ENCODE data around the gene MAP6.
"Not testable (repeated sequence)": the region's sequence is repeated elsewhere in the genome, so short reads cannot be mapped to it uniquely, and the experiment has no call there.

The MAP6 gene

GRCh38 chr11:75668451-75669297, at the start of gene MAP6:
Gene MAP6 (minus strand): TSS chr11:75669038. CDS start chr11:75668369, 669 bp downstream.
- peak; percentile 42 for DNase-seq (ENCODE audit: low read depth)

DNA sequence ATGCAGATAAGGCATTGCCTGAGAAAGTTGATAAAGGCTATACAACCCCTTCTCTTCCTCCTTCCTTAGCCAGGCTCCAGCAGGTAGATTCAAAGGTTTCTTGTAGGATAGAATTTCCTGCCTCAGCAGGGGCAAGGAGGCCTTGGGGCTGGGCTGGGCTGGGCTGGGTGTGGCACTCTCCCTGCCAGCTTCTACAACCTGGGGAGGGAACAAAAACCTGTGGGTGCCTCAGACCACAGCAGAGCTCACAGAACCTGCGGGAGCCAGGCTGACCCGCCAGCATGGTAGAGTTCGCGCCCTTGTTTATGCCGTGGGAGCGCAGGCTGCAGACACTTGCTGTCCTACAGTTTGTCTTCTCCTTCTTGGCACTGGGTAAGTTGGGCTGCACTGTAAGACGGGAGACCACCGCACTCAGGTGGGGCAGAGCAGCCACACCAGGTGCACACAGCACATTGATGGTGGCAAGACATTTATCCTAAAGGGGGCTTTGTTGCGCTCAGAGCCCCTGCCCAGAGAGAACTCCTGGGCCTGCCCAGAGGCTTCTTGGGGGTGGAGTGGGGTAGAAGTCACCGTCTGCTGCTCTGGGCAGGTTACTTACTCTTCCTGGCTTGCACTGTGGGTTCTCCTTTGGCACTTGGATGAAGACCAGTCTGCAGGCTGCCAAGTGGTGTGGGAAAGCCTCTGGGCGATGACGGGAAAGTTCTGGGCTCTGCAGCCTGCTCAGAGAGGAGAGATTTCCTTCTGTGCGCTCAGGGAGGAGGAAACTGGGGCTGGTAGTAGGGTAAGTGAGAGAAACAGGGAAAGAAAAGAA, 49.0 kb upstream of the MAP6 start, which contains the start of gene MOGAT2:
TSS of gene MOGAT2 (plus strand) at position 231 of the 811 bp plus-strand sequence. CDS start at position 282, 51 bp downstream.
- no peak for DNase-seq (ENCODE audit: low read depth)

DNA sequence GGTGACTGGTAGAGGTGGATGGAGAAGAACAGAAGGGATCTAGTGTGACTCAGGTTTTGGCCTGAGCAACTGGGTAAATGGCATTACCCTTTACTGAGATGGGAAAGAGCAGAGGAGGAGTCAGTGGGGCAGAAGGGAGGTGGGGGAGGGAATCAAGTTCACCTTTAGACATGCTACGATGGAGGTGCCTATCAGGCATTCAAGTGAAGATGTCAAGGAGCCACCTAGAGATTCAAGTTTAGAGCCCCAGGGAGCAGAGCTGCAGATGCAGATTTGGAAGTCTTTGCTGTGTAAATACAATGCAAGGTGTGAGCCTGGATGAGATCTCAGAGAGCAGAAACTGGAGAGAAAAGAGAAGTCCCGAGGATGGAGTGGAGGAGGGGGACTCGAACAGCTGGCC, 47.8 kb upstream of the MAP6 start:
- DNase-seq (ENCODE audit: low read depth), result no peak

DNA sequence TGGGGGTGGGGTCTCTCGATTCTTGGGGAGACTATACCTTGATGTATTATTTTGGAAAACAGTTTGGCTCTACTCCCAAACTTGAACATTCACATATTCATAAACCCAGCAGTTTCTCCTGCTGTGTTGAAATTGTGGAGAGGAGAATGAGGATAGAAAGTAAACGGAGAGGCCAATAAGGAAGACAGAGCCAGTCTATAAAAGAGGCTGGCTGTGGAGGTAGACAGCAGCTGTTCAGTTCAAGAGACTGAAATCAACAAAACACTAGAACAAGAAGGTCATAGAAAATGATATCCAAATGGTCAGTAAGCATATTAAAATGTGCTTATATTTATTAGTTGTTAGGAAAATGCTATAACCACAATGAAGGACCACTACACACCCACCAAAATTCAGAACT, 46.9 kb upstream of the MAP6 start:
- no peak for DNase-seq (ENCODE audit: low read depth)

- DNase-seq (ENCODE audit: low read depth), result no peak
Measured at GRCh38 chr11:75714211-75714610, 45.4 kb upstream of the MAP6 start.

GRCh38 chr11:75706260-75706729, 37.5 kb upstream of the MAP6 start:
- DNase-seq (ENCODE audit: low read depth), result peak; percentile 76

DNA sequence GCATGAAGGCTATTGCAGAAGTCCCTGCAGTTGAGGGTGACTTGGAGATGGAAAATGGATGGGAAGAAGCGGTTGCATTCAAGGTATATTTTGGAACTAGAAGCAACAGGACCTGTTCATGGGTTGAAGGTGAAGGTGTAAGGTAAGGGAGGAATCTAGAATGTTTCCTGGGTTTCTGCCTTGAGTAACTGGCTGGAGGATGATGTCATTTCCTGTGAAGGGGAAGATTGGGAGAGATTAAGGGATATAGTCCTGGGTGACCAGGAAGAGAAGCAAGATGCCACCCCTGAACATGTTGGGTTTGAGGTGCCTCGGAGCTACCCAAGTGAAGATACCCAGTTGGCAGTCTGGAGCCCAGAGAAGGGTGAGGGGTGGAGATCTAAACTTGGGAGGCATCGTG, 36.7 kb upstream of the MAP6 start:
- DNase-seq (ENCODE audit: low read depth), result peak; percentile 6

GRCh38 chr11:75703695-75704237, 34.9 kb upstream of the MAP6 start:
- DNase-seq (ENCODE audit: low read depth), result no peak

- no peak for DNase-seq (ENCODE audit: low read depth)
Measured at GRCh38 chr11:75700940-75701339, 32.1 kb upstream of the MAP6 start.

- DNase-seq (ENCODE audit: low read depth), result no peak
Measured at GRCh38 chr11:75697906-75698581, 29.2 kb upstream of the MAP6 start.

- no peak for DNase-seq (ENCODE audit: low read depth)
Measured at GRCh38 chr11:75691804-75692203, 23.0 kb upstream of the MAP6 start.

DNA sequence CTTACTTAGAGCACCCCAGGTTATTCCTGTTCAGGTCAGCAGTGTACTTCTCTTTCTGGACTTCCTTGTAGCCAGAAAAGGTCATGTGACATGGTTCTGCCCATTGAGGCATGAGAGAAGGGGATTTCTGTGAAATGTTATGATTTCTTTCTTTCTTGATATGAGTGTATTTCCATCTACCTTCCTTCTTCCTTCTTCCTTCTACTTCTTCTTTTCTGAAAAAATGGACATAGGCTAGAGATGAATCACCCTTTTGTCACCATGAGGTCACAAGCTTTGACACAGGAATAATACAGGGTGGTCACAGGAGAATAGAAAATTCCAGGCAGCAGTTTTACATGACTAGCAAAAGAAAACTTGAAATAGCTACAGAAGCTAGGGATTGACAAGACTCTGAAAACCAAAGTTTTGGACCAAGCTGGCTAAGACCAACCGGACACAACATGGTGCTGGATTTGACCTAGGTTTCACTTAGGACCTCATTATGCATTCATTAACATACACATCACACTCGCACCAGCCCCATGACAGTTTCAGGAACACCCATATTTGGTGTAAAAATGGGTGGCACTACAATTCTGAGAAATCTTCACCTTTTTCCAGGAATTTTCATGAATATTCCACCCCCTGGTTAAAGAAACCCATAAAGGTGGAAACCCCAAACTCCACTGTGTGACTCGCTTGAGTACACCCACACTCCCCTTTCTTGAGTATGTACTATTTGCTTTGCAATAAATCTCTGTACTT, 21.2 kb upstream of the MAP6 start:
- peak; percentile 19 for DNase-seq (ENCODE audit: low read depth)

GRCh38 chr11:75683856-75684255, 15.0 kb upstream of the MAP6 start:
- not testable (repeated sequence) for DNase-seq (ENCODE audit: low read depth)

- DNase-seq (ENCODE audit: low read depth), result no peak
Measured at GRCh38 chr11:75679566-75679965, 10.7 kb upstream of the MAP6 start.

GRCh38 chr11:75678620-75679259, 9.9 kb upstream of the MAP6 start:
- DNase-seq (ENCODE audit: low read depth), result no peak

GRCh38 chr11:75677909-75678308, 9.1 kb upstream of the MAP6 start:
- no peak for DNase-seq (ENCODE audit: low read depth)

- no peak for DNase-seq (ENCODE audit: low read depth)
Measured at GRCh38 chr11:75677275-75677674, 8.4 kb upstream of the MAP6 start.

DNA sequence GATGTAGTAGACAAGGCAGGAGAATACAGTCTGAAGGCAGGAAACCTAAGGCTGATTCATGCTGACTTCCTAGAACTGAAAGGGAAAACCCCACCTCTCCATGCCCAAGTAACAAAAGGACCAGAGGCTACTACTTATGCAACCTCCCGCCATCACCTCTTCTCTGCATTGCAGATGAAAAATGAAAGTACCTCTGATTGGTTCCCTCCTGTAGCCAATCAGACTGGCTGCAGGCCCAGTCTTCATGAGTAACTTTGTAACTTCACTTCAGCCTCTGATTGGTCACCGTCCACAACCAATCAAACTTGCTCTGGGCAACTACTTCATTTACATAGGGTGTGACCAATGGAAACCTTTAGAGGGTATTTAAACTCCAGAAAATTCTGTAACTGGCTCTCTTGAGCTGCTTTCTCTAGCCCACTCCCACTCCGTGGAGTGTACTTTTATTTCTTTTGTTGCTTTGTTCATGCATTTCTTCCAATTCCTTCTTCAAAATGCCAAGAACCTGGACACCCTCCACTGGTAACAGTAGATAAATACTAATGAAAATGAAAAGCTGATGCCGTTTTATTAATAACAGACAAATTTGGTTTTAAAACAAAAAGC, 5.2 kb upstream of the MAP6 start:
- DNase-seq (ENCODE audit: low read depth), result peak; percentile 73

DNA sequence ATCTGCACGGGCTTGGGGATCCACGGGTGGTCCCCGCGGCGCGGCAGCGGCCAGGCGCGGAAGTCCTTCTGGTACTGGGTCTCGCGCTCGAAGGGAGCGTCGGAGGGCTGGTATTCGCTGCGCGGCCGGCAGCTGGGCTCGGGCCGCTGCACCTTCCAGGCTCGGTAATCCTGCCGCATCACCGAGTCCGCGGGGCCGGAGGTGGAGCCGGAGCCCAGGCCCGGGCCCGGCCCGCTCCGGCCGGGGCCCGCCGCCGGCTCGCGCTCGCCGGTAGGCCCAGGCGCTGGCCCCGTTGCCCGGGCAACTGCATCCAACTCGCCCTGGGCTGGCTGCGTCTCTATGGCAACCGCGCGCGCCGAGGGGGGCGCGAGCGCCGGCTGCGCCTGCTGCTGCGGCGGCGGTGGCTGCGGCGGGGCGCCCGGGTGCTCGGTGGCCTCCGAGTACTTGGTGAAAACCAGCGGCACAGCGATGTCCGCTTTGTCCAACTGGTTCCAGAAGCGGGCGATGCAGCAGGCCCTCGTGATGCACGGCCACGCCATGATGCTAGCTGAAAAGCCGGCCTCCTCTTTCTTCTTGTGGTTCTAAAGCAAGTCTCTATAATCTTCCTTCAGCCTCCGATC, 897 bp downstream of the MAP6 start:
- DNase-seq (ENCODE audit: low read depth), result peak; percentile 64
